Lung (tissue), 12 donors: ENCODE results near the gene LYZ. TPM values are rescaled to one million over a fixed set of nuclear protein-coding genes. Genes with fewer than 3 reads are reported as not detected.

Experiments used
- ATAC-seq: fragments of 200-7000 bp; cut with Tn5 transposase; one replicate; pipeline ENCODE4 v1.9.1; 2020; ENCODE audit warnings: moderate number of reproducible peaks; ENCODE audit not compliant: insufficient read depth, low FRiP score
- DNase-seq, 3 donors: peaks; one replicate each; pipeline ENCODE4 v3.0.0-alpha.2; 2013 to 2017
- H3K27ac ChIP-seq, 2 donors: one replicate each; pipeline ENCODE4 v1.5.1; 2013; ENCODE audit warnings: mild to moderate bottlenecking in 2 of 2, moderate library complexity in 2 of 2, control low read depth in 1 of 2, inconsistent platforms in 1 of 2, low read depth in 1 of 2, low read length in 1 of 2
- H3K27me3 ChIP-seq, 3 donors: one replicate each; pipeline ENCODE4 v1.5.1; 2013; ENCODE audit warnings: low read length in 2 of 3; ENCODE audit not compliant: control insufficient read depth in 3 of 3, insufficient read depth in 3 of 3
- H3K36me3 ChIP-seq, 4 donors: one replicate each; pipeline ENCODE4 v1.5.1; 2013; ENCODE audit warnings: low read length in 4 of 4, mild to moderate bottlenecking in 1 of 4, moderate library complexity in 1 of 4; ENCODE audit not compliant: control insufficient read depth in 4 of 4, insufficient read depth in 4 of 4
- H3K4me1 ChIP-seq, 5 donors: one replicate each; pipeline ENCODE4 v1.5.1; 2013; ENCODE audit warnings: low read length in 5 of 5, mild to moderate bottlenecking in 2 of 5, moderate library complexity in 1 of 5; ENCODE audit not compliant: control insufficient read depth in 5 of 5, insufficient read depth in 5 of 5
- H3K4me3 ChIP-seq: one replicate; pipeline ENCODE4 v1.5.1; 2013; ENCODE audit warnings: mild to moderate bottlenecking, control low read depth, moderate library complexity
- H3K9ac ChIP-seq, 2 donors: one replicate each; pipeline ENCODE4 v1.5.1; 2013; ENCODE audit warnings: low read length in 2 of 2, control low read depth in 1 of 2; ENCODE audit not compliant: insufficient read depth in 1 of 2
- H3K9me3 ChIP-seq, 4 donors: one replicate each; pipeline ENCODE4 v1.5.1; 2013; ENCODE audit warnings: low read length in 3 of 4, mild to moderate bottlenecking in 1 of 4, moderate library complexity in 1 of 4; ENCODE audit not compliant: control insufficient read depth in 4 of 4, insufficient read depth in 3 of 4
- WGBS, 2 donors: extraction: QIAGEN DNeasy Blood & Tissue Kit; methylation state at CpG; one replicate each; pipeline ENCODE4 v1.1.7; 2013; 5-methylcytosine and 5-hydroxymethylcytosine counted together
- polyA plus RNA-seq, 2 donors: library from polyadenylated mRNA; stranded (reverse); fragments of 200-250 nt; gene quantifications; one replicate each; pipeline ENCODE4 v1.2.1, GENCODE V29; 2013
- total RNA-seq, 2 donors: library from RNA; depleted of rRNA in 1 of 2; stranded (reverse); fragments of >200 nt in 1 of 2; gene quantifications; one replicate each; pipeline ENCODE4 v1.2.1, GENCODE V29; 2014 to 2021
- TF ChIP-seq, protein P1 (sequence below): IDR thresholded peaks from 2 replicates; pipeline ENCODE4 v1.5.1; 2012; ENCODE audit warnings: mild to moderate bottlenecking; ENCODE audit errors: control extremely low read depth, extremely low read depth
- donor health status: control.
- donor health status: control.
- donor health status: Bipolar disorder and iron deficiency.
- donor health status: healthy.
- donor health status: DM: yes; HTN: yes; CAD: no.

The LYZ gene
- total and polyA plus RNA-seq, 4 donors = 171 to 448 (median 182) TPM

DNA sequence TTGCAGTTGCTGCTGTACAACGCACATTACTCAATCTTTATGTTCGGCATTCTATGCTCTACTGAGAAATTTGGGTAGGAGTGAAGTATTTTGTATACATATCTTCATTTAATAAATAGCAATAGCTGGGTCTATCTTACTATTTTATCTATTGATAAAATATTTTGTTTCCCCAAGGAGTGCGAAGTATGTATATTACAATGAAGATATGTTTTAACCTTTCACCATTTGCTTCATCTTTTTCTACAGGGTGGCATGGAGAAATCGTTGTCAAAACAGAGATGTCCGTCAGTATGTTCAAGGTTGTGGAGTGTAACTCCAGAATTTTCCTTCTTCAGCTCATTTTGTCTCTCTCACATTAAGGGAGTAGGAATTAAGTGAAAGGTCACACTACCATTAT, 4.7 kb downstream of the LYZ start:
- H3K9me3 ChIP-seq = no peaks in the 10 kb centered on the region
- no peak overlapping the region for H3K4me3 ChIP-seq
- H3K36me3 ChIP-seq = no peaks in the 10 kb centered on the region
- TF ChIP-seq, protein P1, sequence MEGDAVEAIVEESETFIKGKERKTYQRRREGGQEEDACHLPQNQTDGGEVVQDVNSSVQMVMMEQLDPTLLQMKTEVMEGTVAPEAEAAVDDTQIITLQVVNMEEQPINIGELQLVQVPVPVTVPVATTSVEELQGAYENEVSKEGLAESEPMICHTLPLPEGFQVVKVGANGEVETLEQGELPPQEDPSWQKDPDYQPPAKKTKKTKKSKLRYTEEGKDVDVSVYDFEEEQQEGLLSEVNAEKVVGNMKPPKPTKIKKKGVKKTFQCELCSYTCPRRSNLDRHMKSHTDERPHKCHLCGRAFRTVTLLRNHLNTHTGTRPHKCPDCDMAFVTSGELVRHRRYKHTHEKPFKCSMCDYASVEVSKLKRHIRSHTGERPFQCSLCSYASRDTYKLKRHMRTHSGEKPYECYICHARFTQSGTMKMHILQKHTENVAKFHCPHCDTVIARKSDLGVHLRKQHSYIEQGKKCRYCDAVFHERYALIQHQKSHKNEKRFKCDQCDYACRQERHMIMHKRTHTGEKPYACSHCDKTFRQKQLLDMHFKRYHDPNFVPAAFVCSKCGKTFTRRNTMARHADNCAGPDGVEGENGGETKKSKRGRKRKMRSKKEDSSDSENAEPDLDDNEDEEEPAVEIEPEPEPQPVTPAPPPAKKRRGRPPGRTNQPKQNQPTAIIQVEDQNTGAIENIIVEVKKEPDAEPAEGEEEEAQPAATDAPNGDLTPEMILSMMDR = no peak
- H3K27me3 ChIP-seq = no peaks in the 10 kb centered on the region
- ATAC-seq = no peak
- H3K4me1 ChIP-seq = no peaks in the 10 kb centered on the region
- 78 to 80% methylated on average over 5 of the region's 5 CpGs for WGBS, 2 donors
- DNase-seq = no peak
- H3K27ac ChIP-seq = no peak overlapping the region
- H3K9ac ChIP-seq = no peak overlapping the region

DNA sequence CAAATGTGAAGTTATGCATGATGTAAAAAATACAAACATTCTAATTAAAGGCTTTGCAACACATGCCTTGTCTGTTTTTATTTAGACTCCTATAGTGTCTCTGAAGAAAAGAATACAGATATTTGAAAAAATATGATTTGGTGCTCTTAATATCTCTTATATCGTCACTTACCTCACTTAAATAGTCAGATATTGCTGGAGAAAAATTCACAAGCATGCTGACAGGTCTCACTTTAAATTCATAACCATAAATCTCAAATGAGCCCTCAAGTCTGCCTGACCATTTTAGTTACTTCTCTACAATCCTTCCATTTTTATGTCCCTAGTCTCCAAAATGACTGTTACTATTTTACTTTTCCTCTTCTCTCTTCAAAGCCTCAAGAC, 6.0 kb downstream of the LYZ start:
- Histone ChIP-seq H3K4me1 (peaks cover 0 to 3% (median 0%) of the 10 kb centered on the region in 5 donors), H3K27ac (no peak overlapping the region), H3K9ac (no peak overlapping the region), H3K27me3 (no peaks in the 10 kb centered on the region), H3K4me3 (no peak overlapping the region), H3K9me3 (no peaks in the 10 kb centered on the region), H3K36me3 (no peaks in the 10 kb centered on the region)
- WGBS, 2 donors = 63 to 81% methylated on average over 1 of the region's 1 CpG
- no peak for ATAC-seq
- TF ChIP-seq, protein P1 = no peak
- DNase-seq = no peak

DNA sequence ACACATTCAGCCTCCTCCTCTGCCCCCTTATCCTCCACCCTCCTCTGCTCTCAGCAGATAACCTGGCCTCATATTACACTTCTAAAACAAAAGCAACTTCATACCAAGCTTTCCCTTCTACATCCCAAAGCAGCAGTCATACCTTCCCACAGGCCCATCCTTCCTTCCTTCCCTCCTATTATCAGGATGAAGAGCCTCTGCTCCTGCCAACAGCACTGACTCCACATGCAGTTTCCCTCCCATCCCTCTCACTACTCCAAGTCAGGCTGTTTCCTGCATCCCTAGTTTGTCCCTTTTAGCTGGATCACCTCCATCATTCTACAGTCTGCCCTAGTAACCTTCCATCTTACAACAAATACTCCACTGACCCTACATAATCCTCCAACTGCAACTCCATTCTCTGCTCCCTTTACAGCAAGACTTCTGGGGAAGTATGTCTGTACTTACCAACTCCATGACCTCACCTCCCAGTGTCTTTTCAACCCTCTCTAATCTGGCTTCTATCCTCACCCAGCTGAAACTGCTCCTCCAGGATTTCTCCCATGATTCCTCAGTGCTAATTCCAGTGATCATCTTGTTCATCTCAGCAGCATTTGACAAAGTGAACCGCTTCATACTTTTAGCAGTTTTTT, 6.5 kb downstream of the LYZ start:
- Histone ChIP-seq H3K36me3 (no peaks in the 10 kb centered on the region), H3K4me1 (peaks cover 0 to 5% (median 0%) of the 10 kb centered on the region in 5 donors), H3K9me3 (no peaks in the 10 kb centered on the region), H3K27ac (no peak overlapping the region), H3K4me3 (no peak overlapping the region), H3K27me3 (no peaks in the 10 kb centered on the region), H3K9ac (no peak overlapping the region)
- 67 to 84% methylated on average over 1 of the region's 1 CpG for WGBS, 2 donors
- ATAC-seq (no peak), DNase-seq (no peak)
- TF ChIP-seq, protein P1 = no peak
